Astrocyte (in vitro differentiated cells and primary cell): ENCODE measurements around the gene ALOX5. TPM values are rescaled to one million over a fixed set of nuclear protein-coding genes. Genes with fewer than 3 reads are reported as not detected.

Source experiments
- DNase-seq: peaks from one replicate; pipeline ENCODE4 v3.0.0-alpha.2; 2010; ENCODE audit warnings: low read depth
- FAIRE-seq: peaks from 2 replicates; lab custom pipeline; 2011; peaks lifted over from hg19 to GRCh38; lab: Jason Lieb, UNC
- H2AFZ ChIP-seq: 2 replicates; pipeline ENCODE4 v1.6.0; 2012; ENCODE audit warnings: low read depth, low read length, inconsistent platforms
- H3K27ac ChIP-seq: 2 replicates; pipeline ENCODE4 v1.5.1; 2011; ENCODE audit warnings: low read depth, low read length, inconsistent platforms
- H3K27me3 ChIP-seq: 2 replicates; pipeline ENCODE4 v1.6.0; 2011; ENCODE audit warnings: low read length, inconsistent platforms; ENCODE audit not compliant: insufficient read depth
- H3K36me3 ChIP-seq: 2 replicates; pipeline ENCODE4 v1.5.1; 2011; ENCODE audit warnings: low read length, inconsistent platforms; ENCODE audit not compliant: insufficient read depth
- H3K4me1 ChIP-seq: 2 replicates; pipeline ENCODE4 v1.5.1; 2011; ENCODE audit warnings: low read length, inconsistent platforms; ENCODE audit not compliant: insufficient read depth
- H3K4me2 ChIP-seq: 2 replicates; pipeline ENCODE4 v1.6.0; 2012; ENCODE audit warnings: low read length, inconsistent platforms
- H3K4me3 ChIP-seq: 2 replicates; pipeline ENCODE4 v1.5.1; 2011; ENCODE audit warnings: low read depth, mild to moderate bottlenecking, low read length, inconsistent platforms; ENCODE audit not compliant: insufficient read depth
- H3K79me2 ChIP-seq: 2 replicates; pipeline ENCODE4 v1.6.0; 2012; ENCODE audit warnings: mild to moderate bottlenecking, low read length, inconsistent platforms; ENCODE audit not compliant: insufficient read depth
- H3K9ac ChIP-seq: 2 replicates; pipeline ENCODE4 v1.6.0; 2012; ENCODE audit warnings: mild to moderate bottlenecking, low read length, inconsistent platforms
- H3K9me3 ChIP-seq: 2 replicates; pipeline ENCODE4 v1.5.1; 2012; ENCODE audit warnings: low read depth, mild to moderate bottlenecking, low read length, inconsistent platforms; ENCODE audit not compliant: insufficient read depth
- H4K20me1 ChIP-seq: 2 replicates; pipeline ENCODE4 v1.6.0; 2012; ENCODE audit warnings: low read length, inconsistent platforms; ENCODE audit not compliant: insufficient read depth
- H3K27ac Mint-ChIP-seq: one replicate; pipeline ENCODE4 v1.8.0; 2021; ENCODE audit warnings: mild to moderate bottlenecking, mixed read lengths; ENCODE audit not compliant: unreplicated experiment
- H3K27me3 Mint-ChIP-seq: one replicate; pipeline ENCODE4 v1.8.0; 2021; ENCODE audit warnings: low read depth, mixed read lengths; ENCODE audit not compliant: unreplicated experiment
- H3K36me3 Mint-ChIP-seq: one replicate; pipeline ENCODE4 v1.8.0; 2021; ENCODE audit warnings: low read depth, mixed read lengths; ENCODE audit not compliant: unreplicated experiment
- H3K4me1 Mint-ChIP-seq: one replicate; pipeline ENCODE4 v1.8.0; 2021; ENCODE audit warnings: low read depth, mixed read lengths; ENCODE audit not compliant: unreplicated experiment
- H3K4me3 Mint-ChIP-seq: one replicate; pipeline ENCODE4 v1.8.0; 2021; ENCODE audit warnings: mild to moderate bottlenecking, moderate library complexity, mixed read lengths; ENCODE audit not compliant: unreplicated experiment
- H3K9me3 Mint-ChIP-seq: one replicate; pipeline ENCODE4 v1.8.0; 2021; ENCODE audit warnings: mild to moderate bottlenecking, mixed read lengths; ENCODE audit not compliant: unreplicated experiment
- CTCF ChIP-seq: IDR thresholded peaks from 2 replicates; pipeline ENCODE4 v1.5.1; 2011; ENCODE audit warnings: low read depth, mild to moderate bottlenecking, inconsistent platforms, low read length, moderate library complexity; ENCODE audit not compliant: insufficient read depth
- EZH2 ChIP-seq: IDR thresholded peaks from 2 replicates; pipeline ENCODE4 v1.6.1; 2012; ENCODE audit warnings: mild to moderate bottlenecking, low read length, inconsistent platforms; ENCODE audit not compliant: insufficient read depth
- total RNA-seq: library from RNA; stranded (reverse); gene quantifications from 2 replicates; pipeline ENCODE4 v1.2.1, GENCODE V29; 2021

The ALOX5 gene
- total RNA-seq, 1 donor from 2014 or later, result 1.0 TPM

DNA sequence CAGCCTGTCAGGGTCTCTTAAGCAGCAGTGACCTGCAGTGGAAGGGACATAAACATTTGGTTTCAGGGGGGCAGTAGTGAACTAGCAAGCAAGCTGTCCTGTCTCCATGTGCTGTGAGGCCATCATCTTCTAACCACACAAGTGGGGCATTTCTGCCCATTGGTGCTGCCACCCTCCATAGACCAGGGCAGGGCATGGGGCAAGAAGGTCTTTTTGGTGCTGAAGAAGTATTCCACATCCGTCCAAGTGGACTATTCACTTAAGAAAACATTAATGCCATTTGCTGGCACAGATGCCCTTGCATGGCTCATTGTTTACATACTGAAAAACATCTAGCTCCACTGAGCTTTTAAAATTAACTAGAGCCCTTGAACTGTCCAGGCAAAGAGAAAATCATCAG is 35.8 kb downstream of the ALOX5 start:
- TF ChIP-seq CTCF (no peak), EZH2 (no peak)
- Histone ChIP-seq H2AFZ (no peak overlapping the region), H4K20me1 (no peaks in the 10 kb centered on the region), H3K79me2 (no peaks in the 10 kb centered on the region), H3K27ac (no peak overlapping the region), H3K27me3 (no peaks in the 10 kb centered on the region), H3K4me3 (no peak overlapping the region), H3K4me2 (no peak overlapping the region), H3K4me1 (no peaks in the 10 kb centered on the region), H3K36me3 (no peaks in the 10 kb centered on the region), H3K9ac (no peak overlapping the region), H3K9me3 (no peaks in the 10 kb centered on the region)
- FAIRE-seq (no peak), DNase-seq (no peak)
- Mint-ChIP-seq H3K4me1 (no peaks in the 10 kb centered on the region), H3K36me3 (no peaks in the 10 kb centered on the region), H3K4me3 (no peak overlapping the region), H3K27me3 (peaks cover 9% of the 10 kb centered on the region), H3K9me3 (peaks cover 6% of the 10 kb centered on the region), H3K27ac (no peak overlapping the region)

DNA sequence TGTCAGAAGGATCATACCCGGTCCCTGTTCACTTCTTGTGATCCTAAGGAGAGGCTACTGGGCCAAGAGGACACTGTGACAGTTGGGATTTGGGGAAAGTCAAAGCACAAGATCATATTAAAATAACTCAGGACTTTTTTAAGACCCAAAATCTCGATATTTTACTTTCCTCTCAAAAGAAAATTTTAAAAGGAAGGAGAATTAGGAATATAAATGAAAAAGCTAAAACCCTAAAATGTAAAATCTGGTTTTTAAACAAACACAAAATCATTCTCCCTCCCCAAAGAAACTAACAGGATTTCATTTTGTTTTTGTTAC is 36.4 kb downstream of the ALOX5 start:
- FAIRE-seq (no peak), DNase-seq (no peak)
- no peaks in the 10 kb centered on the region for H3K4me1 ChIP-seq
- H2AFZ ChIP-seq, result no peak overlapping the region
- no peaks in the 10 kb centered on the region for H3K79me2 ChIP-seq
- H3K27me3 ChIP-seq, result no peaks in the 10 kb centered on the region
- no peak overlapping the region for H3K27ac ChIP-seq
- Mint-ChIP-seq H3K36me3 (no peaks in the 10 kb centered on the region), H3K4me1 (no peaks in the 10 kb centered on the region), H3K27me3 (peaks cover 5% of the 10 kb centered on the region), H3K27ac (no peak overlapping the region), H3K9me3 (peaks cover 6% of the 10 kb centered on the region), H3K4me3 (no peak overlapping the region)
- H3K9ac ChIP-seq, result no peak overlapping the region
- no peaks in the 10 kb centered on the region for H4K20me1 ChIP-seq
- no peaks in the 10 kb centered on the region for H3K36me3 ChIP-seq
- TF ChIP-seq EZH2, result no peak
- TF ChIP-seq CTCF, result no peak
- H3K9me3 ChIP-seq, result no peaks in the 10 kb centered on the region
- no peak overlapping the region for H3K4me2 ChIP-seq
- no peak overlapping the region for H3K4me3 ChIP-seq

GRCh38 chr10:45410807-45411606 is 37.0 kb downstream of the ALOX5 start:
- Histone ChIP-seq H3K27ac (no peak overlapping the region), H2AFZ (no peak overlapping the region), H3K4me2 (no peak overlapping the region), H3K4me3 (no peak overlapping the region), H3K9ac (no peak overlapping the region), H3K27me3 (no peaks in the 10 kb centered on the region), H3K79me2 (no peaks in the 10 kb centered on the region), H4K20me1 (no peaks in the 10 kb centered on the region), H3K36me3 (no peaks in the 10 kb centered on the region), H3K9me3 (no peaks in the 10 kb centered on the region), H3K4me1 (no peaks in the 10 kb centered on the region)
- no peaks in the 10 kb centered on the region for H3K4me1 Mint-ChIP-seq
- DNase-seq, result peak; percentile 5
- H3K9me3 Mint-ChIP-seq, result peaks cover 6% of the 10 kb centered on the region
- H3K27ac Mint-ChIP-seq, result no peak overlapping the region
- TF ChIP-seq EZH2 (no peak), CTCF (no peak)
- no peaks in the 10 kb centered on the region for H3K36me3 Mint-ChIP-seq
- FAIRE-seq, result no peak
- H3K4me3 Mint-ChIP-seq, result no peak overlapping the region
- H3K27me3 Mint-ChIP-seq, result peaks cover 4% of the 10 kb centered on the region
